HL-60 (cell line): ENCODE data around the gene CNGB1.

Source experiments
- GABPA ChIP-seq: IDR thresholded peaks from 2 replicates; pipeline ENCODE4 v1.6.1; 2012; ENCODE audit warnings: low read depth
- POLR2AphosphoS5 ChIP-seq: IDR thresholded peaks from 2 replicates; pipeline ENCODE4 v1.6.1; 2012; ENCODE audit warnings: low read depth
- REST ChIP-seq: IDR thresholded peaks from 2 replicates; pipeline ENCODE4 v1.6.1; 2012; ENCODE audit warnings: low read depth; ENCODE audit not compliant: insufficient replicate concordance
- SPI1 ChIP-seq: IDR thresholded peaks from 2 replicates; pipeline ENCODE4 v1.6.1; 2012; ENCODE audit warnings: low read depth, mild to moderate bottlenecking, borderline replicate concordance
- TF ChIP-seq, protein P1 (sequence below): IDR thresholded peaks from one replicate; pipeline ENCODE4 v1.5.1; 2011; ENCODE audit warnings: low read length, control low read depth, inconsistent platforms; ENCODE audit not compliant: insufficient read depth

DNA sequence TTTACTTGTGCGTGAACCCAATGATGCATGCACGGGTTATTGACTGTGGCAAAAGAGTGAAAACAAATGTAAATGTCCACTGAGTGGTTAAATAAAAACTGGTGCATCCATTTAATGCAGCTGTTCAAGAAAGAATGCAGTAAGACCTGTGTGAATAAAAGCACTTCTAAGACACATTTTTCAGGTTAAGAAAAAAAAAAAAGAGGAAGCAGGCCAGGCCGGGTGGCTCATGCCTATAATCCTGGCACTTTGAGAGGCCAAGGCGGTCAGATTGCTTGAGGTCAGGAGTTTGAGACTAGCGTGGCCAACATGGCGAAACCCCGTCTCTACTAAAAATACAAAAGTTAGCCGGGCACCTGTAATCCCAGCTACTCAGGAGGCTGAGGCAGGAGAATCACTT, 11.8 kb downstream of the CNGB1 start:
- TF ChIP-seq, protein P1, sequence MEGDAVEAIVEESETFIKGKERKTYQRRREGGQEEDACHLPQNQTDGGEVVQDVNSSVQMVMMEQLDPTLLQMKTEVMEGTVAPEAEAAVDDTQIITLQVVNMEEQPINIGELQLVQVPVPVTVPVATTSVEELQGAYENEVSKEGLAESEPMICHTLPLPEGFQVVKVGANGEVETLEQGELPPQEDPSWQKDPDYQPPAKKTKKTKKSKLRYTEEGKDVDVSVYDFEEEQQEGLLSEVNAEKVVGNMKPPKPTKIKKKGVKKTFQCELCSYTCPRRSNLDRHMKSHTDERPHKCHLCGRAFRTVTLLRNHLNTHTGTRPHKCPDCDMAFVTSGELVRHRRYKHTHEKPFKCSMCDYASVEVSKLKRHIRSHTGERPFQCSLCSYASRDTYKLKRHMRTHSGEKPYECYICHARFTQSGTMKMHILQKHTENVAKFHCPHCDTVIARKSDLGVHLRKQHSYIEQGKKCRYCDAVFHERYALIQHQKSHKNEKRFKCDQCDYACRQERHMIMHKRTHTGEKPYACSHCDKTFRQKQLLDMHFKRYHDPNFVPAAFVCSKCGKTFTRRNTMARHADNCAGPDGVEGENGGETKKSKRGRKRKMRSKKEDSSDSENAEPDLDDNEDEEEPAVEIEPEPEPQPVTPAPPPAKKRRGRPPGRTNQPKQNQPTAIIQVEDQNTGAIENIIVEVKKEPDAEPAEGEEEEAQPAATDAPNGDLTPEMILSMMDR: no peak
- peak; percentile 61 for TF ChIP-seq SPI1
- TF ChIP-seq REST: no peak
- no peak for TF ChIP-seq POLR2AphosphoS5
- no peak for TF ChIP-seq GABPA
